Gastroesophageal sphincter (tissue), 4 donors: ENCODE measurements around the gene PSMB7. TPM values are rescaled to one million over a fixed set of nuclear protein-coding genes. Genes with fewer than 3 reads are reported as not detected.

Experiments used
- ATAC-seq: fragments of 150-250 bp; one replicate; pipeline ENCODE4 v1.9.1; 2016; ENCODE audit warnings: mild to moderate bottlenecking, moderate library complexity
- H3K27ac ChIP-seq, 4 donors: fragments of 200-600 bp; sonication (generic) in 3 of 4; 1 replicate in 3 of 4; 2 replicates in 1 of 4; pipeline ENCODE4 v1.5.1; 2016 to 2019
- H3K27me3 ChIP-seq: fragments of 200-600 bp; sonication (generic); one replicate; pipeline ENCODE4 v1.5.1; 2019
- H3K36me3 ChIP-seq, 2 donors: fragments of 200-600 bp; sonication (generic); one replicate each; pipeline ENCODE4 v1.5.1; 2019; ENCODE audit warnings: control low read depth in 1 of 2
- H3K4me1 ChIP-seq, 3 donors: fragments of 200-600 bp; sonication (generic); 1 replicate in 2 of 3; 2 replicates in 1 of 3; pipeline ENCODE4 v1.5.1; 2016 to 2019; ENCODE audit warnings: control low read depth in 2 of 3
- H3K4me3 ChIP-seq, 2 donors: fragments of 200-600 bp; sonication (generic); one replicate each; pipeline ENCODE4 v1.5.1; 2019; ENCODE audit warnings: mild to moderate bottlenecking in 1 of 2, moderate library complexity in 1 of 2
- H3K9me3 ChIP-seq, 3 donors: fragments of 200-600 bp; sonication (generic); one replicate each; pipeline ENCODE4 v1.5.1; 2017 to 2019; ENCODE audit warnings: control low read depth in 2 of 3
- CTCF ChIP-seq, 4 experiments: fragments of 200-600 bp in 2 of 4; fragments of 450-650 bp in 2 of 4; sonication (generic) in 1 of 4; IDR thresholded peaks; one replicate each; pipeline ENCODE4 v1.5.1; 2017 to 2019; ENCODE audit warnings: antibody characterized with exemption in 4 of 4, mild to moderate bottlenecking in 2 of 4, moderate library complexity in 2 of 4
- EP300 ChIP-seq: sonication (generic); formaldehyde crosslinking; IDR thresholded peaks from one replicate; pipeline ENCODE4 v1.6.1; 2017; ENCODE audit warnings: antibody characterized with exemption, mild to moderate bottlenecking
- POLR2A ChIP-seq, 2 donors: fragments of 450-650 bp; IDR thresholded peaks; one replicate each; pipeline ENCODE4 v1.6.1; 2017; ENCODE audit warnings: antibody characterized with exemption in 2 of 2, mild to moderate bottlenecking in 2 of 2, moderate library complexity in 1 of 2
- POLR2AphosphoS5 ChIP-seq: sonication (generic); formaldehyde crosslinking; IDR thresholded peaks from one replicate; pipeline ENCODE4 v1.6.1; 2017; ENCODE audit warnings: antibody characterized with exemption
- WGBS, 2 donors: methylation state at CpG; one replicate each; pipeline ENCODE4 v1.1.5; 2018; ENCODE audit warnings: low coverage in 1 of 2; 5-methylcytosine and 5-hydroxymethylcytosine counted together
- total RNA-seq, 4 donors: library from RNA; depleted of rRNA; stranded (reverse); fragments of >200 nt; gene quantifications; one replicate each; pipeline ENCODE4 v1.1.0, GENCODE V29; 2016

Gene PSMB7
- total RNA-seq, 4 donors from 2014 or later, result 116 to 152 (median 144) TPM

DNA sequence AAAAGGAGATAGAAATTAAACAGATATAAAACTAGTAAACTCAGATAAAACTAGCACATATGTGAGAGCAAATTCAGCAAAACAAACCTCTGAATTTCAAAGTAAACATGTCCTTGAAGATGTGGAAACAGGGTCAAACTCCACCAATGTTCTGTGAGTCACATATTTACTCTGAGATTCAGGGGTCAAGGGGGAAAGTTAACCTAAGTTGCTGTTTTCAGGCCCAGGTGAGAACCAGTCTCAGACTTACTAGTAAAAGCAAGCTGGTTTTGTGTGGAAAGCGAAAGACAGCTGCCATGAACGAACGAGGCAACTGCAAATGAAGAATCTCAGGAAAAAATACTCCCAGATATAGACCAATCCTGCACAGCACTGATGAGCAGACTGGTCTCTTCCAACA is 29.0 kb downstream of the PSMB7 start:
- 74 to 87% methylated on average over 3 of the region's 3 CpGs for WGBS, 2 donors
- TF ChIP-seq CTCF (IDR thresholded peaks at IDR 0.05), result no peak
- no peak for TF ChIP-seq EP300
- no peak for TF ChIP-seq POLR2AphosphoS5
- TF ChIP-seq POLR2A (IDR thresholded peaks at IDR 0.05), result no peak
- H3K4me3 ChIP-seq, result no peak overlapping the region
- H3K27ac ChIP-seq, result no peak overlapping the region
- ATAC-seq, result no peak
- no peaks in the 10 kb centered on the region for H3K27me3 ChIP-seq
- peaks cover 0 to 41% (median 0%) of the 10 kb centered on the region in 3 donors for H3K4me1 ChIP-seq
- H3K9me3 ChIP-seq, result no peaks in the 10 kb centered on the region
- H3K36me3 ChIP-seq, result peaks cover 0 to 29% of the 10 kb centered on the region in 2 donors

- H3K9me3 ChIP-seq, result no peaks in the 10 kb centered on the region
- no peak for TF ChIP-seq EP300
- H3K27ac ChIP-seq, result no peak overlapping the region
- H3K36me3 ChIP-seq, result peaks cover 0 to 31% of the 10 kb centered on the region in 2 donors
- H3K4me1 ChIP-seq, result peaks cover 0 to 35% (median 0%) of the 10 kb centered on the region in 3 donors
- no peak for ATAC-seq
- H3K27me3 ChIP-seq, result no peaks in the 10 kb centered on the region
- WGBS, 2 donors, result 85 to 87% methylated on average over 6 to 7 of the region's 7 CpGs
- H3K4me3 ChIP-seq, result no peak overlapping the region
These were observed 29.6 kb downstream of the PSMB7 start for GRCh38 chr9:124385623-124386022.

- no peaks in the 10 kb centered on the region for H3K27me3 ChIP-seq
- no peak for ATAC-seq
- 93 to 100% methylated on average over 5 of the region's 5 CpGs for WGBS, 2 donors
- peaks cover 0 to 33% (median 0%) of the 10 kb centered on the region in 3 donors for H3K4me1 ChIP-seq
- H3K36me3 ChIP-seq, result peaks cover 0 to 38% of the 10 kb centered on the region in 2 donors
- no peak overlapping the region for H3K27ac ChIP-seq
- TF ChIP-seq EP300 (no peak), POLR2A (IDR thresholded peaks at IDR 0.05) (no peak), CTCF (IDR thresholded peaks at IDR 0.05) (no peak), POLR2AphosphoS5 (no peak)
- H3K4me3 ChIP-seq, result no peak overlapping the region
- H3K9me3 ChIP-seq, result no peaks in the 10 kb centered on the region
These were observed 30.4 kb downstream of the PSMB7 start for GRCh38 chr9:124384846-124385245.

DNA sequence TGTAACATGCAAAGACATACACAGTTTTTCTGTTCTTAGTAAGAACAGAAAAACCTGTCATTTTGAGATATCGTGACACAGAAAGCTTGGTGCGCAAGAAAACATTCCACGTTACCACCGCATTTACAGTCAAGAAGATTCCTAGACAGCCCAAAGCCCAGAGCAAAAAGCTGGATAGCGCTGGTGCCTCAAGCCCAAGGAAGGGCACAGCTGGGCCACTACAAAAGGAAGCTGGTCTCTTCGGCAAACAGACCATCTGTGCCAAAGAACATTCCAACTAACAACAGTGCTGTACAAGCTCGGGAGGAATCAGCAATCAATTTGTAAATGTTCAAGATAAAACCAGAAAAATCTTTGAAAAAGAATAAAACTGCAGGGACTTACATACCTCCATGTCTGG is 31.0 kb downstream of the PSMB7 start:
- WGBS, 2 donors, result 80 to 86% methylated on average over 1 to 7 of the region's 7 CpGs
- Histone ChIP-seq H3K36me3 (peaks cover 0 to 44% of the 10 kb centered on the region in 2 donors), H3K9me3 (no peaks in the 10 kb centered on the region), H3K4me1 (peaks cover 0 to 27% (median 0%) of the 10 kb centered on the region in 3 donors), H3K27me3 (no peaks in the 10 kb centered on the region), H3K27ac (no peak overlapping the region), H3K4me3 (no peak overlapping the region)
- no peak for TF ChIP-seq POLR2A (IDR thresholded peaks at IDR 0.05)
- no peak for TF ChIP-seq POLR2AphosphoS5
- no peak for TF ChIP-seq EP300
- TF ChIP-seq CTCF (IDR thresholded peaks at IDR 0.05), result no peak
- ATAC-seq, result no peak

DNA sequence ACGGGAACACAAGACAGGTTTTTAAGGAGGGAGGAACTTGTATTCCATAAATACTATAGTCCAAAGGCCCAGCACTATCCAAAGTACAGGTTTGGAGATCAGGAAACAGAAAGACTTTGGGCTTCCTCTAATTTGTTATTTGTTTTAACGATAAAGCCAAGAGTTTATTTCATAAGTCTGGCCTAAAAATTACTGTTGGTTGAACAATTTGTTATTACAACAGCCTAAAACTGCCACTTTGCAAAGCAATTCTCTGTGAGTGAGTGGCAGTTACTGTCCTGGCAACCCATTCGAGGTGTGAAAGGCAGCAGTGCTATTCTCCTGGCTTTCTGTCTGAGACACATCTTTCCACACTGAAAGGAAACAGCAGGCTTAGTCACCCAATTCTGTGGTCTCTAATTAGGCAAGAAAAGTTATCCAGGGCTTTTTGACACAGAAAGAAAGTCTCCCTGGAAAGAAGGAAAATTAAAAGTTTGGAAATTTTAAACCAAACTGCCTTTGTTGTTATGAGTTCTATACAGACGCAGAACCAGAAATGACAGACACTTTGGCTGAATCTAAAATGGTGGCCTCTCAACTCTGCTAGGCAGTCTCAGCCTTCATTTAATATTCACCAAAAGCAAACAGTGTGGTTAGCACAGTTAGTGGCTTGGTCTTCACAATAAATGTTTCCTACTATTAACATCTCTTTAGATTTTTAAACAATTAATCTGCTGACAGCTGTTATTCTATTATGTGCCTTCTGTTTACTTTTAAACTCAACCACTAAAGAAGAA is 33.9 kb downstream of the PSMB7 start:
- Histone ChIP-seq H3K27me3 (no peaks in the 10 kb centered on the region), H3K9me3 (no peaks in the 10 kb centered on the region), H3K4me3 (no peak overlapping the region), H3K36me3 (peaks cover 0 to 44% of the 10 kb centered on the region in 2 donors), H3K4me1 (peaks cover 3 to 33% (median 4%) of the 10 kb centered on the region in 3 donors), H3K27ac (no peak overlapping the region)
- ATAC-seq, result no peak
- TF ChIP-seq POLR2A (IDR thresholded peaks at IDR 0.05), result no peak
- no peak for TF ChIP-seq CTCF (IDR thresholded peaks at IDR 0.05)
- TF ChIP-seq POLR2AphosphoS5, result no peak
- no peak for TF ChIP-seq EP300
- 80 to 87% methylated on average over 4 of the region's 4 CpGs for WGBS, 2 donors
